Uterus (tissue), 2 donors: ENCODE results near the gene PRRG2.

Experiments used
- POLR2A ChIP-seq, 2 donors: fragments of 450-650 bp; IDR thresholded peaks; one replicate each; pipeline ENCODE4 v1.6.1; 2016; ENCODE audit warnings: antibody characterized with exemption in 2 of 2, mild to moderate bottlenecking in 1 of 2, moderate library complexity in 1 of 2
- TF ChIP-seq, protein P1 (sequence below), 4 experiments: fragments of 200-600 bp in 2 of 4; fragments of 450-650 bp in 2 of 4; sonication (generic) in 2 of 4; IDR thresholded peaks; one replicate each; pipeline ENCODE4 v1.5.1; 2016 to 2019; ENCODE audit warnings: antibody characterized with exemption in 4 of 4, mild to moderate bottlenecking in 2 of 4, moderate library complexity in 1 of 4

DNA sequence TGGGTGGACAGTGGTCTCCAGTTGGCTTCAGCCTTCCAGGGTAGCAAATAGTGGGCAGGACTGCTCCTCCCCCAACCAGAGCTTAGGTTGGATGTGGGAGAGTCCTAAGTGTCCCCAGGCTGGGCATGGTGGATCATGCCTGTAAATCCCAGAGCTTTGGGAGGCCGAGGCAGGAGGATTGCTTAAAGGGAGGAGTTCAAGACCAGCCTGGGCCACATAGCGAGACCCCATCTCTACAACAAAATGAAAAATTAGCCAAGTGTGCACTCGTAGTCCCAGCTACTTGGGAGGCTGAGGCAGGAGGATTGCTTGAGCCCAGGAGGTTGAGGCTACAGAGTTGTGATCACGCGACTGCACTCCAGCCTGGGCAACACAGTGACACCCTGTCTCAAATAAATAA lies 51.5 kb downstream of the PRRG2 start:
- TF ChIP-seq, protein P1, sequence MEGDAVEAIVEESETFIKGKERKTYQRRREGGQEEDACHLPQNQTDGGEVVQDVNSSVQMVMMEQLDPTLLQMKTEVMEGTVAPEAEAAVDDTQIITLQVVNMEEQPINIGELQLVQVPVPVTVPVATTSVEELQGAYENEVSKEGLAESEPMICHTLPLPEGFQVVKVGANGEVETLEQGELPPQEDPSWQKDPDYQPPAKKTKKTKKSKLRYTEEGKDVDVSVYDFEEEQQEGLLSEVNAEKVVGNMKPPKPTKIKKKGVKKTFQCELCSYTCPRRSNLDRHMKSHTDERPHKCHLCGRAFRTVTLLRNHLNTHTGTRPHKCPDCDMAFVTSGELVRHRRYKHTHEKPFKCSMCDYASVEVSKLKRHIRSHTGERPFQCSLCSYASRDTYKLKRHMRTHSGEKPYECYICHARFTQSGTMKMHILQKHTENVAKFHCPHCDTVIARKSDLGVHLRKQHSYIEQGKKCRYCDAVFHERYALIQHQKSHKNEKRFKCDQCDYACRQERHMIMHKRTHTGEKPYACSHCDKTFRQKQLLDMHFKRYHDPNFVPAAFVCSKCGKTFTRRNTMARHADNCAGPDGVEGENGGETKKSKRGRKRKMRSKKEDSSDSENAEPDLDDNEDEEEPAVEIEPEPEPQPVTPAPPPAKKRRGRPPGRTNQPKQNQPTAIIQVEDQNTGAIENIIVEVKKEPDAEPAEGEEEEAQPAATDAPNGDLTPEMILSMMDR (IDR thresholded peaks at IDR 0.05): no peak
- no peak for TF ChIP-seq POLR2A (IDR thresholded peaks at IDR 0.05)
